Glutamatergic neuron (in vitro differentiated cells): ENCODE results near the gene ADGRG3. TPM values are rescaled to one million over a fixed set of nuclear protein-coding genes. Genes with fewer than 3 reads are reported as not detected.

Experiments used
- DNase-seq: peaks from one replicate; pipeline ENCODE4 v3.0.0; 2022
- H3K27ac Mint-ChIP-seq: one replicate; pipeline ENCODE4 v1.8.0; 2020; ENCODE audit warnings: mild to moderate bottlenecking, mixed read lengths, inconsistent platforms; ENCODE audit not compliant: unreplicated experiment
- H3K27me3 Mint-ChIP-seq: one replicate; pipeline ENCODE4 v1.8.0; 2020; ENCODE audit warnings: mild to moderate bottlenecking, moderate library complexity, mixed read lengths, inconsistent platforms; ENCODE audit not compliant: unreplicated experiment
- H3K36me3 Mint-ChIP-seq: one replicate; pipeline ENCODE4 v1.8.0; 2020; ENCODE audit warnings: mild to moderate bottlenecking, mixed read lengths, inconsistent platforms; ENCODE audit not compliant: unreplicated experiment
- H3K4me1 Mint-ChIP-seq: one replicate; pipeline ENCODE4 v1.8.0; 2020; ENCODE audit warnings: mild to moderate bottlenecking, low read depth, mixed read lengths, inconsistent platforms; ENCODE audit not compliant: unreplicated experiment
- H3K4me3 Mint-ChIP-seq: one replicate; pipeline ENCODE4 v1.8.0; 2020; ENCODE audit warnings: mild to moderate bottlenecking, mixed read lengths, inconsistent platforms; ENCODE audit not compliant: unreplicated experiment
- H3K9me3 Mint-ChIP-seq: one replicate; pipeline ENCODE4 v1.8.0; 2020; ENCODE audit warnings: mild to moderate bottlenecking, moderate library complexity, mixed read lengths, inconsistent platforms; ENCODE audit not compliant: unreplicated experiment
- total RNA-seq: library from RNA; stranded (reverse); fragmentation: NEBNext Ultra II Directional; extraction: Animal tissue kit (Norgen Biotek cat#: 25700); gene quantifications from one replicate; pipeline ENCODE4 v1.2.1, GENCODE V29; 2021; ENCODE audit not compliant: unreplicated experiment
- TF ChIP-seq, protein P1 (sequence below): fragments of 200-600 bp; sonication (generic); IDR thresholded peaks from one replicate; pipeline ENCODE4 v1.5.0; 2021; ENCODE audit not compliant: partially characterized antibody, unreplicated experiment

Gene ADGRG3
- total RNA-seq, 1 donor from 2014 or later, result not detected

DNA sequence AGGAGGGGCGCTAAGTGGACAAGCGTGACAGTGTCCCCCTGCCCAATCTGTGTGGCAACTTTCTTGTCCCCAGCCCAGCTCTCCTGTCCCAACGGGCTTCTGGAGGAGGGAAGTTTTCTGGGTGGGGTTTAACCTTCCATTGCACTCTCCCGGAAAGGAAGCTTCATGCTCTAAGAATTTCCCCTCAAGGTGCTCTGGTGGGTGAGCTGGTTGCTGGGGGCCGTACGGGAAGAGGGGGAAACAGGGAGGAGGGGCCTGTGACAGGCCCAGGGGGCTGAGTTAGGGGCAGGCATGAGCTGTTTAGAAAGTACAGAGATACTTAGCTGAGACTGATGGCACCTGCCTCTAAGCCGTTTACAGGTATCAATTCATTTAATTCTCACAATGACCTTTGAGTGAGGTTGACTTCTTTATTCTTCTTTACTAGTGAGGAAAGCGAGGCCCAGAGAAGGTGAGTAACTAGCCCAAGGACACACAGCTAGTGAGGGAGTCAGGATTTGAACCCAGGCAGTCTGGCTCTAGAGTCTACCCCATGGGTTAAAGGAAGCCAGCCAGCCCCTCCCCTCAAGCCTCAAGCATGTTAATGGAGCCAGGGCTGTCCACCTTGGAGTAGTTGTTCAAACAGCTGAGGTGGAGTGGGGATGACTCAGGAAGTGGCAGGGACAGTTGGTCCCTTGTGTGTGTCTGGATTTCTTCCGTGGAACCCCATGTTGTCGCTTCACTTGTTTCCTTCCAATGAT is 20.8 kb upstream of the ADGRG3 start:
- no peak overlapping the region for H3K27ac Mint-ChIP-seq
- DNase-seq, result no peak
- TF ChIP-seq, protein P1, sequence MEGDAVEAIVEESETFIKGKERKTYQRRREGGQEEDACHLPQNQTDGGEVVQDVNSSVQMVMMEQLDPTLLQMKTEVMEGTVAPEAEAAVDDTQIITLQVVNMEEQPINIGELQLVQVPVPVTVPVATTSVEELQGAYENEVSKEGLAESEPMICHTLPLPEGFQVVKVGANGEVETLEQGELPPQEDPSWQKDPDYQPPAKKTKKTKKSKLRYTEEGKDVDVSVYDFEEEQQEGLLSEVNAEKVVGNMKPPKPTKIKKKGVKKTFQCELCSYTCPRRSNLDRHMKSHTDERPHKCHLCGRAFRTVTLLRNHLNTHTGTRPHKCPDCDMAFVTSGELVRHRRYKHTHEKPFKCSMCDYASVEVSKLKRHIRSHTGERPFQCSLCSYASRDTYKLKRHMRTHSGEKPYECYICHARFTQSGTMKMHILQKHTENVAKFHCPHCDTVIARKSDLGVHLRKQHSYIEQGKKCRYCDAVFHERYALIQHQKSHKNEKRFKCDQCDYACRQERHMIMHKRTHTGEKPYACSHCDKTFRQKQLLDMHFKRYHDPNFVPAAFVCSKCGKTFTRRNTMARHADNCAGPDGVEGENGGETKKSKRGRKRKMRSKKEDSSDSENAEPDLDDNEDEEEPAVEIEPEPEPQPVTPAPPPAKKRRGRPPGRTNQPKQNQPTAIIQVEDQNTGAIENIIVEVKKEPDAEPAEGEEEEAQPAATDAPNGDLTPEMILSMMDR, result no peak
- H3K4me3 Mint-ChIP-seq, result no peak overlapping the region
- peaks cover 7% of the 10 kb centered on the region for H3K9me3 Mint-ChIP-seq
- no peaks in the 10 kb centered on the region for H3K36me3 Mint-ChIP-seq
- H3K27me3 Mint-ChIP-seq, result peaks cover 10% of the 10 kb centered on the region
- peaks cover 14% of the 10 kb centered on the region for H3K4me1 Mint-ChIP-seq

DNA sequence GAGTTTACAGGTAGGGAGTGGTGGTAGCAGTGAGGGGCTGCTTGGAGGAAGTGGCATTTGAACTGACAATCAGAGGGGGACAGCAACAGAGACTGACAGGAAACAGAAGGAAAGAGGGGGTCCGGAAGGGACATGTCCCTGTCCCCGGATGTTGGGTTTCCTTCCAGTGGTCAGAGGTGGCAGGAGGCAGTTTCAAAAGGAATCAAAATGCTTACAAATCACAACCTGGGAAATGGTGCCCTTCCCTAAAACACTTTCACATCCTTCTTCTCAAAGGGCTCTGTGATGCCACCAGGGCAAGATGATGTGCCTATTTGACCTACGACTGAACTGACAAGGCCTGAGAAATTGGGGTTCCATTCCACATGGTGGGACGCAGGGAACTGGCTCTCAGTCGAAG is 20.0 kb upstream of the ADGRG3 start:
- DNase-seq, result no peak
- TF ChIP-seq, protein P1, result no peak
- Mint-ChIP-seq H3K4me3 (no peak overlapping the region), H3K27ac (no peak overlapping the region), H3K4me1 (peaks cover 10% of the 10 kb centered on the region), H3K36me3 (no peaks in the 10 kb centered on the region), H3K9me3 (peaks cover 3% of the 10 kb centered on the region), H3K27me3 (peaks cover 9% of the 10 kb centered on the region)

DNA sequence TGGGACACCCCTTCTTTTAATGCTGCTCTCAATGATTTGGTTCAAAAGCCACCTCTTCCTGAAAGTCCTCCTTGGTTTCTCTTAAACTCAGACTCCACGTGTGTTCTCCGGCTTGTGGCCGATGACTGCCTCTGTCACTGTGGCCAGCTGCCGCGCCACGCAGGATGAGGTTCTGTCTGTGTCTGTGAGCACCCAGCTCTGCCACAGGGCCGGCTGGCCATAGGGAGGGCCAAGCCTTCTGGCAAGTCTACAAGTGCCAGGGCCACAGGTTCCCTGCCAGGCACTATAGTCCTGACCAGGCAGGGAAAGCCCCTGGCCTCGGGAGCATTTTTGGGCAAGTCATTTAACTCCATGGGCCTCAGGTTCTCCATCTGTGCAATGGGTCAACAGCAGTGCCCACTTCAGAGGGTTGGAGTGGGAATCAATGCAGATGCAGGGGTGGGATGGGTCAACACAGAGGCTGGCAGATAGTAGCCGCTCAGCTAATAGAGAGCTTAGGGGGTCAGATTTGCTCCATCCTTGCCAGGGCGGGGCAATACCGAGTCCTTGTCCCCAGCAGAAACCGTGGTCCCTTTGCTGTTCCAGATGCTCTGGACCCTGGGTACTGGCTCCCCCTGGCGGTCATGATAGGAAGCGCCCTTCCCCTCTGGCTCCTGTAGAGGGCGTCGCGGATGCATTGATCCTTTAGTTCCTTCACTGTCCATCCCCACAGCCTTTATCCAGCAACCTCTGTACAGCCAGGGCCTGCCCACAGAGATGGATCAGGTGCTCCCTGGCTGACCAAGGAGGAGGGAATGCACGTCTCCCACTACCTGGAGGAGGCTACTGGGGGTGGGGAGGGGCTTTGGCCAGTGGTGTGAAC is 19.3 kb upstream of the ADGRG3 start:
- H3K9me3 Mint-ChIP-seq, result peaks cover 3% of the 10 kb centered on the region
- H3K36me3 Mint-ChIP-seq, result no peaks in the 10 kb centered on the region
- H3K4me3 Mint-ChIP-seq, result no peak overlapping the region
- peaks cover 14% of the 10 kb centered on the region for H3K4me1 Mint-ChIP-seq
- TF ChIP-seq, protein P1, result peak; percentile 100
- H3K27me3 Mint-ChIP-seq, result peaks cover 9% of the 10 kb centered on the region
- peak; percentile 87 for DNase-seq
- no peak overlapping the region for H3K27ac Mint-ChIP-seq

DNA sequence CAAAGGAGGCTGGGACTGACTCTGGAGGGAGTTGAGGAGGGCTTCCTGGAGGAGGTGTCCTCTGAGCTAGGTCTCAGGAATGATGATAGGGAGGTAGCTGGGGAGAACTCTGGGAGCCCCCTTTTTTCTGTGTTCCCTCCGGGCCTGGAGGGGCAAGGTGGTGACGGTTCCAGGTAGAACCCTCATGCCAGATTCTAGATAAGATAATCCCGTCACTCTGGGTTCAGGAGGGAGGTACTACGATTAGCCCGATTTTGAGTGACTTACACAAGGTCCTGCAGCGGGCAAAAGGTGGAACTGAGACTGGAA is 18.7 kb upstream of the ADGRG3 start:
- H3K27ac Mint-ChIP-seq, result no peak overlapping the region
- peaks cover 9% of the 10 kb centered on the region for H3K27me3 Mint-ChIP-seq
- DNase-seq, result no peak
- TF ChIP-seq, protein P1, result no peak
- H3K4me3 Mint-ChIP-seq, result no peak overlapping the region
- peaks cover 3% of the 10 kb centered on the region for H3K9me3 Mint-ChIP-seq
- H3K4me1 Mint-ChIP-seq, result peaks cover 14% of the 10 kb centered on the region
- no peaks in the 10 kb centered on the region for H3K36me3 Mint-ChIP-seq

DNA sequence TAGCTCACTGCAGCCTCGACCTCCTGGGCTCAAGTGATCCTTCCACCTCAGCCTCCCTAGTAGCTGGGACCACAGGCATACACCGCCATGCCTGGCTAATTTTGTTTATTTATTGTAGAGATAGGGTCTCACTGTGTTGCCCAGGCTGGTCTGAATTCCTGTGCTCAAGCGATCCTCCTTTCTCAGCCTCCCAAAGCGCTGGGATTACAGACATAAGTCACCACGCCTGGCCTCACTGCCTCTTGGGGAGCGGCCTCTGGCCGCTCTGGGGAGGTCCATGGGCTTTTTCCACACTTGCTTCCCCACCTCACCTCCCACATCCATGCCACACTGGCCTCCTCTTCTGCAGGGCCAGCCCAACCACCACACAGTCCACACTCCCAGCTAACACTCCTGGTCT is 18.3 kb upstream of the ADGRG3 start:
- Mint-ChIP-seq H3K4me3 (no peak overlapping the region), H3K27me3 (peaks cover 9% of the 10 kb centered on the region), H3K36me3 (no peaks in the 10 kb centered on the region), H3K27ac (no peak overlapping the region), H3K4me1 (peaks cover 14% of the 10 kb centered on the region), H3K9me3 (peaks cover 3% of the 10 kb centered on the region)
- DNase-seq, result no peak
- TF ChIP-seq, protein P1, result no peak
